Measurements from ENCODE around the gene SULT1A2. TPM values are rescaled to one million over a fixed set of nuclear protein-coding genes. Genes with fewer than 3 reads are reported as not detected.
A peak's percentile ranks its signal among the peaks of the same experiment; 100 is the strongest.
"Not testable (repeated sequence)": the region's sequence is repeated elsewhere in the genome, so short reads cannot be mapped to it uniquely, and the experiment has no call there.

Gene SULT1A2
- polyA plus RNA-seq, 1 donor (not counting 4 experiments of a cell fraction or from before 2014, with no cell fraction given): not detected

- dilution Hi-C loops (cut with MboI; ENCODE audit: extremely low pct_ligation_motif_present, low sequenced_read_pairs); H3K9me1 ChIP-seq (ENCODE audit: control insufficient read depth, extremely low read depth, insufficient read depth, low read length): not testable (repeated sequence)
These were observed 2.8 kb upstream of the SULT1A2 start for GRCh38 chr16:28599377-28600285.

GRCh38 chr16:28597692-28598261, 927 bp upstream of the SULT1A2 start:
- H2AFZ ChIP-seq (ENCODE audit: control insufficient read depth, low read length): no peak overlapping the region
- no peak overlapping the region for H3K27ac ChIP-seq (ENCODE audit: control insufficient read depth, insufficient read depth, low read length)
- DNase-seq (ENCODE audit: low read depth, low spot score) (no peak), FAIRE-seq (no peak)
- H3K79me2 ChIP-seq (ENCODE audit: control insufficient read depth, insufficient read depth, low read length): no peaks in the 10 kb centered on the region
- TF ChIP-seq CTCF (optimal IDR thresholded peaks at IDR 0.05 in 1 of 3, IDR thresholded peaks at IDR 0.05 in 1 of 3, conservative IDR thresholded peaks at IDR 0.05 in 1 of 3; ENCODE audit: extremely low read depth in 1 of 3, insufficient read depth in 2 of 3, low read length in 3 of 3): no peak
- no peak for TF ChIP-seq EZH2 (IDR thresholded peaks at IDR 0.05; ENCODE audit: low read length)
- H3K4me3 ChIP-seq (ENCODE audit: control insufficient read depth in 2 of 3, extremely low read depth in 1 of 3, insufficient read depth in 2 of 3, low read depth in 1 of 3, low read length in 3 of 3): no peak overlapping the region
- no peaks in the 10 kb centered on the region for H3K9me1 ChIP-seq (ENCODE audit: control insufficient read depth, extremely low read depth, insufficient read depth, low read length)
- H3K9me3 ChIP-seq (ENCODE audit: control insufficient read depth, low read depth, low read length): no peaks in the 10 kb centered on the region
- dilution Hi-C loops (cut with MboI; ENCODE audit: extremely low pct_ligation_motif_present, low sequenced_read_pairs): no loop called here
- H3K36me3 ChIP-seq (ENCODE audit: control insufficient read depth in 2 of 2, extremely low read depth in 1 of 2, insufficient read depth in 2 of 2, low read length in 2 of 2): no peaks in the 10 kb centered on the region
- H3K27me3 ChIP-seq (ENCODE audit: control insufficient read depth, extremely low read depth, insufficient read depth, low read length): no peaks in the 10 kb centered on the region
- no peak overlapping the region for H3K4me2 ChIP-seq (ENCODE audit: control insufficient read depth, extremely low read depth, insufficient read depth, low read depth, low read length)
- no peaks in the 10 kb centered on the region for H3K4me1 ChIP-seq (ENCODE audit: control insufficient read depth, extremely low read depth, insufficient read depth, low read length)
- H4K20me1 ChIP-seq (ENCODE audit: control insufficient read depth, extremely low read depth, insufficient read depth, low read length): no peaks in the 10 kb centered on the region
- H3K9ac ChIP-seq (ENCODE audit: control insufficient read depth, extremely low read depth, insufficient read depth, low read length): no peak overlapping the region

More at GRCh38 chr16:28599377-28600285, 2.8 kb upstream of the SULT1A2 start:
- H3K4me1 ChIP-seq (ENCODE audit: control insufficient read depth, extremely low read depth, insufficient read depth, low read length); H2AFZ ChIP-seq (ENCODE audit: control insufficient read depth, low read length); H3K9ac ChIP-seq (ENCODE audit: control insufficient read depth, extremely low read depth, insufficient read depth, low read length); H4K20me1 ChIP-seq (ENCODE audit: control insufficient read depth, extremely low read depth, insufficient read depth, low read length); H3K4me3 ChIP-seq (ENCODE audit: control insufficient read depth in 2 of 3, extremely low read depth in 1 of 3, insufficient read depth in 2 of 3, low read depth in 1 of 3, low read length in 3 of 3); DNase-seq (ENCODE audit: low read depth, low spot score); H3K27me3 ChIP-seq (ENCODE audit: control insufficient read depth, extremely low read depth, insufficient read depth, low read length); H3K79me2 ChIP-seq (ENCODE audit: control insufficient read depth, insufficient read depth, low read length); H3K9me3 ChIP-seq (ENCODE audit: control insufficient read depth, low read depth, low read length); H3K36me3 ChIP-seq (ENCODE audit: control insufficient read depth in 2 of 2, extremely low read depth in 1 of 2, insufficient read depth in 2 of 2, low read length in 2 of 2); H3K4me2 ChIP-seq (ENCODE audit: control insufficient read depth, extremely low read depth, insufficient read depth, low read depth, low read length); H3K27ac ChIP-seq (ENCODE audit: control insufficient read depth, insufficient read depth, low read length): not testable (repeated sequence)
- FAIRE-seq: peak; percentile 9

Measured in keratinocyte (primary cell).